ENCODE measurements around the gene NFKBIE. TPM values are rescaled to one million over a fixed set of nuclear protein-coding genes. Genes with fewer than 3 reads are reported as not detected.

NFKBIE gene
- total and polyA plus RNA-seq, 7 donors = 4.7 to 16.2 (median 10.0) TPM

DNA sequence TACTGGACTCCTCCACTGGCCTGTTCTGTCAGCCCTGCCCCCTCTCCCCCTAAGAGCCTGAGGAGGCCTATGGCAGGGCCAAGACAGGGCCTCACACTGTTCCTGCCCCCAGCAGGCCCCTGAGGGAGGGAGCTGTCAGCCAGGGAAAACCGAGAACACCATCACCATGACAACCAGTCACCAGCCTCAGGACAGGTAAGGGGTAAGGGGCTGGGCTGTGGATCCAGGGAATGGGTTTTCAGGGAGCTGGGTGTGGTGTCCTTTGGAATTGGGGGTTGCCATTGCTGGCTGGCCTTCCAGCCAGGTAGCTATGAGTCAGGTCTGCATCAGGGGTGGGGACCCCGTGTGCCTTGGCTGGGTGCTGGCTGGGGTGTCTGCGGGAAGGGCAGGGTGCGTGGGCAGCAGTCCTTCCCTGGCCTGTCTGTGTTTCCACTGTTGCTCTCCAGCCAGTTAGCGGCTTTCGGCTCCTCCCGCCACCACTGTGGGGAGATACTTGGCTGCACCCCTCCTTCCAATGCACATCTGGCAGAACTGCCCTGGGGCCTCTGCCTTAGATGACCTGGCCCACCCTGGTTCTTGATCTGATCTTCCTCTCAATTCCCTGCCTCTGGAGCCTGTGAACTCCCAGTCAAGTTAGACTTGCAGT, 38.1 kb downstream of the NFKBIE start:
- intact Hi-C loops (cut with DNase I) = no loop called here
- Histone ChIP-seq H3K36me3 (peaks cover 21 to 33% (median 28%) of the 10 kb centered on the region in 4 donors), H3K27me3 (no peaks in the 10 kb centered on the region), H3K27ac (peak overlapping the region; percentile 94 to 98 (median 97)), H3K4me1 (peaks cover 0 to 96% (median 93%) of the 10 kb centered on the region in 4 donors), H3K4me3 (peak overlapping the region; percentile 26 to 39 (median 36)), H3K9me3 (no peaks in the 10 kb centered on the region)
- no peak for TF ChIP-seq EP300 (IDR thresholded peaks at IDR 0.05)
- TF ChIP-seq POLR2AphosphoS5 (IDR thresholded peaks at IDR 0.05) = no peak
- TF ChIP-seq POLR2A (IDR thresholded peaks at IDR 0.05) = no peak
- TF ChIP-seq, protein P1, sequence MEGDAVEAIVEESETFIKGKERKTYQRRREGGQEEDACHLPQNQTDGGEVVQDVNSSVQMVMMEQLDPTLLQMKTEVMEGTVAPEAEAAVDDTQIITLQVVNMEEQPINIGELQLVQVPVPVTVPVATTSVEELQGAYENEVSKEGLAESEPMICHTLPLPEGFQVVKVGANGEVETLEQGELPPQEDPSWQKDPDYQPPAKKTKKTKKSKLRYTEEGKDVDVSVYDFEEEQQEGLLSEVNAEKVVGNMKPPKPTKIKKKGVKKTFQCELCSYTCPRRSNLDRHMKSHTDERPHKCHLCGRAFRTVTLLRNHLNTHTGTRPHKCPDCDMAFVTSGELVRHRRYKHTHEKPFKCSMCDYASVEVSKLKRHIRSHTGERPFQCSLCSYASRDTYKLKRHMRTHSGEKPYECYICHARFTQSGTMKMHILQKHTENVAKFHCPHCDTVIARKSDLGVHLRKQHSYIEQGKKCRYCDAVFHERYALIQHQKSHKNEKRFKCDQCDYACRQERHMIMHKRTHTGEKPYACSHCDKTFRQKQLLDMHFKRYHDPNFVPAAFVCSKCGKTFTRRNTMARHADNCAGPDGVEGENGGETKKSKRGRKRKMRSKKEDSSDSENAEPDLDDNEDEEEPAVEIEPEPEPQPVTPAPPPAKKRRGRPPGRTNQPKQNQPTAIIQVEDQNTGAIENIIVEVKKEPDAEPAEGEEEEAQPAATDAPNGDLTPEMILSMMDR (IDR thresholded peaks at IDR 0.05) = no peak
- 79 to 81% methylated on average over 7 of the region's 7 CpGs for WGBS, 2 donors
- DNase-seq = peak; percentile 64

DNA sequence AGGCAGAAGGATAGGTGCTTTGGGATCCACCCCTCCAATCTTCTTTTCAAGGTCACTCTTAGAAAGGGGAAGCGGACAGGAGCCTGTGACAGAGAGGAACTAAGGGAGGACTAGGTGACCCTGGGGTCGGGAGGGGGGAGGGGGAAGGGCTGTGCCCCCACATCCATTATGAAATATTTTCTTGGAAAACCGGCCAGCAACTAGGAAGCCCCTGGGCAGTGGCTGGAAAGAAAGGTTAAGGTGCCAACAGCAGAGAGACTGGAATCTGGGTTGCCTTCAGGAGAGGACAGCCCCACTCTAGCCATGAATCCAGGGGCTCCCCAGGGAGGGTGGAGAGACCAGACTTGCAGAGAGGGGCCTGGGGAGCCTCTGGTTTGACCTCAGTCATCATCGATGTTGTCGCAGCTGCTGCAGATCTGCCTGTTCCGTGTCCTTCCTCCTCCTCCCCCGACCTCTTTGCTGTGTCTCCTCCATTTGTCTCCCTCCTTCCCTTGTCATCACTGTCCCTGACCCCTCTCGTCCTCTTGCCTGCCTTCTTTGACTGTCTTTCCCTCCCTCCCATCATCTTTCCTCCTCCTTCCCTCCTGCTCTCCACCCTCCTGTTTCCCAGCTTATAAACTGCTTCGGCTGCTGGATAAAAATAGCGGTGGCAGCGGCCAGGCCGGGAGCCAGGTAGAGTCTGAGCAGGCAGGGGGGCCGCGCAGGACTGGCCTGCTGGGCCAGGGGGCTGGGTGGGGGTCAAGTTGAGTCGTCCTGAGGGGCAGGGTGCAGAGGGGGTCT, 38.8 kb downstream of the NFKBIE start:
- peak overlapping the region; percentile 26 to 39 (median 36) for H3K4me3 ChIP-seq
- peaks cover 16 to 25% (median 20%) of the 10 kb centered on the region in 4 donors for H3K36me3 ChIP-seq
- H3K9me3 ChIP-seq = no peaks in the 10 kb centered on the region
- TF ChIP-seq, protein P1 (IDR thresholded peaks at IDR 0.05) = no peak
- no peak for TF ChIP-seq POLR2A (IDR thresholded peaks at IDR 0.05)
- peak; percentile 13 to 49 (median 46) for TF ChIP-seq POLR2AphosphoS5 (IDR thresholded peaks at IDR 0.05)
- no peak for TF ChIP-seq EP300 (IDR thresholded peaks at IDR 0.05)
- peaks cover 0 to 96% (median 93%) of the 10 kb centered on the region in 4 donors for H3K4me1 ChIP-seq
- WGBS, 2 donors = 74 to 80% methylated on average over 15 of the region's 15 CpGs
- peak overlapping the region; percentile 94 to 98 (median 97) for H3K27ac ChIP-seq
- intact Hi-C loops (cut with DNase I) = no loop called here
- peak; percentile 83 for DNase-seq
- H3K27me3 ChIP-seq = no peaks in the 10 kb centered on the region

DNA sequence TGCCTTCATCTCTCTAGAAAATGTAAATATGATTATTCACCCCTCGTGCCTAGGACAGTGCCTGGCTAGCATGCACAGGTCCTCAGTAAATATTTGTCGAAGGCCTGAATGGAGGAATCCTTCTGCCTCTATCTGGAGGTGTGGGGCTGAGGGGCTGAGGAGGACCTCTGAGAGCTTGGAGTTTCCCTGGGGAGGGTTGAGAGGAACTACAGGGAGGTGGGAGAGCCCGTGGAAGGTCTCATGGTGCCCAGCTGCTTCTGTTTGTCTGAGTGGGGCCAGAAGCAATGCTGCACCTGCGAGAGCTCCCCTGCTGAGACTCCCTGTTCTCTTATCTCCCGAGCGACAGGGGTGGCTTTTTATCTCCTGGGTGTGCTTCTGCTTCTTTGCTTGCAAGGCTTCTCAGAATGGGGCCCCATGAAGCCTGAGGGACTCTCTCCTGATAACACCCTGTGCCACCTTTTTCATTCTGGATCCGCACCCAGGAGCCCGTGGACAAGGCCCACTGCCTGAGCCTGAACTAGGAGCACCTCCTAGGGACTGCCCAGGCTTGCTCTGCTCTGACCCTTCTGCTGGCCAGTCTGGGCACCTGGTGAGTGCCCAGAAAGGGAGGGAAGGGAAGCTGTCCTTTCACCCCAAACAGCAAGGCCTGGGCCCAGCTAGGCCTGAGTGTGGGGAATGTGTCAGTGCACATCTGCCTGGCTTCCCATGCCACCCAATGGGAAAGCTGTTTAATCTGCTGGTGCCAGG, 39.6 kb downstream of the NFKBIE start:
- DNase-seq = no peak
- 41 to 66% methylated on average over 8 of the region's 8 CpGs for WGBS, 2 donors
- Histone ChIP-seq H3K9me3 (no peaks in the 10 kb centered on the region), H3K27ac (peak overlapping the region; percentile 94 to 98 (median 97)), H3K4me3 (peak overlapping the region; percentile 3 to 39 (median 36)), H3K36me3 (peaks cover 14 to 18% (median 15%) of the 10 kb centered on the region in 4 donors), H3K4me1 (peaks cover 0 to 96% (median 93%) of the 10 kb centered on the region in 4 donors), H3K27me3 (no peaks in the 10 kb centered on the region)
- TF ChIP-seq, protein P1 (IDR thresholded peaks at IDR 0.05) = no peak
- no peak for TF ChIP-seq POLR2AphosphoS5 (IDR thresholded peaks at IDR 0.05)
- TF ChIP-seq POLR2A (IDR thresholded peaks at IDR 0.05) = no peak
- TF ChIP-seq EP300 (IDR thresholded peaks at IDR 0.05) = no peak
- intact Hi-C loops (cut with DNase I) = no loop called here

DNA sequence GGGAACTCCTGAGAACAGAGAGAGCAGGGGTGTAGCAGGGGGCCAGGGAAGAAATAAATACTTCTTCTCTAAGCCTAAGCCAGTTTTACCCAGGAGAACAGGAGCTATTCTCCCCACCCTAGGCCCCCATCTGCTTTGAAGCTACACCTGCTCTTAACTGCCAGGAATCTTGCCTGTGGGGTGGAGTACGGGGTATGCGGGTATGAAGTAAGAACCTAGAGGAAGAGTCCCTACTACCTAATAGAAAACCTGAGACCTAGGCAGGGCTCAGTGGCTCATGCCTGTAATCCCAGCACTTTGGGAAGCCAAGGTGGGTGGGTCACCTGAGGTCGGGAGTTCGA, 40.4 kb downstream of the NFKBIE start:
- Histone ChIP-seq H3K36me3 (peaks cover 6 to 12% (median 7%) of the 10 kb centered on the region in 4 donors), H3K27me3 (no peaks in the 10 kb centered on the region), H3K4me1 (peaks cover 0 to 95% (median 93%) of the 10 kb centered on the region in 4 donors), H3K4me3 (peak overlapping the region; percentile 63 to 78 (median 68)), H3K9me3 (no peaks in the 10 kb centered on the region), H3K27ac (peak overlapping the region; percentile 94 to 98 (median 97))
- 61 to 81% methylated on average over 4 of the region's 4 CpGs for WGBS, 2 donors
- DNase-seq = no peak
- intact Hi-C loops (cut with DNase I) = loop anchor here (5.0 kb wide), 2 partner anchors 98 to 453 kb away; partner anchors contain the start of genes MRPL14, TMEM63B and VEGFA
- TF ChIP-seq, protein P1 (IDR thresholded peaks at IDR 0.05) = no peak
- TF ChIP-seq POLR2AphosphoS5 (IDR thresholded peaks at IDR 0.05) (no peak), EP300 (IDR thresholded peaks at IDR 0.05) (no peak), POLR2A (IDR thresholded peaks at IDR 0.05) (no peak)
